A673 (cell line): ENCODE results near the gene DNAJC3.

Experiments used
- CTCF ChIP-seq: fragments of 300-800, 200-600 bp; sonication (generic); conservative IDR thresholded peaks from 2 replicates; pipeline ENCODE4 v1.5.1; 2017; ENCODE audit warnings: low read depth, mild to moderate bottlenecking, antibody characterized with exemption, low read length, moderate library complexity, mixed read lengths
- EZH2 ChIP-seq: fragments of 200-600 bp; sonication (generic); IDR thresholded peaks from 2 replicates; pipeline ENCODE4 v1.6.1; 2017; ENCODE audit warnings: borderline replicate concordance, low read depth, mild to moderate bottlenecking, mixed read lengths, antibody characterized with exemption, low read length; ENCODE audit not compliant: poor library complexity, severe bottlenecking

GRCh38 chr13:95627590-95627989, 49.3 kb upstream of the DNAJC3 start:
- TF ChIP-seq CTCF, result no peak
- TF ChIP-seq EZH2, result no peak
